Kidney epithelial cell (primary cell): Measurements from ENCODE around the gene GTF2A1. TPM values are rescaled to one million over a fixed set of nuclear protein-coding genes. Genes with fewer than 3 reads are reported as not detected.
"Not testable (repeated sequence)": the region's sequence is repeated elsewhere in the genome, so short reads cannot be mapped to it uniquely, and the experiment has no call there.

Source experiments
- DNase-seq: peaks from one replicate; pipeline ENCODE4 v3.0.0-alpha.2; 2010; ENCODE audit warnings: low read depth
- H3K27me3 ChIP-seq: 2 replicates; pipeline ENCODE4 v1.6.0; 2011; ENCODE audit warnings: low read length; ENCODE audit not compliant: control insufficient read depth, insufficient read depth
- H3K36me3 ChIP-seq: 2 replicates; pipeline ENCODE4 v1.5.1; 2011; ENCODE audit warnings: low read length; ENCODE audit not compliant: control insufficient read depth, insufficient read depth
- H3K4me3 ChIP-seq: 2 replicates; pipeline ENCODE4 v1.5.1; 2011; ENCODE audit warnings: low read depth, mild to moderate bottlenecking, control low read depth, low read length
- total RNA-seq: library from RNA; depleted of rRNA; stranded (reverse); fragments of >200 nt; gene quantifications from 2 replicates; pipeline ENCODE4 v1.2.3, GENCODE V29; 2015
- TF ChIP-seq, protein P1 (sequence below): IDR thresholded peaks from 2 replicates; pipeline ENCODE4 v1.5.1; 2011; ENCODE audit warnings: mild to moderate bottlenecking, moderate library complexity, low read length, control low read depth, inconsistent platforms; ENCODE audit not compliant: insufficient read depth, poor library complexity, severe bottlenecking

GTF2A1 gene
- total RNA-seq, 1 donor from 2014 or later: 31.9 TPM

DNA sequence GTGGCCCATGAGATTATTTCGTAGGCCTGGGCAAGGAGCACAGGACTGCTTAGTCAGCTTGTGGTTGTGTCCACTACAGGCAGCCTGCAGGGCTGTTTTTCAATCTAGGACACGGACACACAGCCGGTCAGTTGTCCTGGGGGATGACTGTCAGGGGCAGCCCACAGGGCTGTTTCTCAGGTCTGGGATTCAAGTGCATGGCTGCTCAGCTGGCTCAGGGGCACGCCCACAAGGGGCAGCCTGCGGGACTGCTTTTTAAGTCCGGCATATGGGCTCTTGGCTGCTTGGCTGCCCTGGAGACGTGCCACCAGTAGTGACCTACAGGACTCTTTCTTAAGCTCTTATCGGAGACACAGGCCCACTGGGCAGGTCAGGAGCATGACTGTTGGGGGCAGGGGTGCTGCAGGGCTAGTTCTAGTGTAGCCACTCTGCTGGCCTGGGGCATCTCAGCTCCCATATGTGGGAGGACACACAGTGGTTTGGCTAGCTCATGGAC is 26.6 kb upstream of the GTF2A1 start:
- no peaks in the 10 kb centered on the region for H3K36me3 ChIP-seq
- DNase-seq: no peak

DNA sequence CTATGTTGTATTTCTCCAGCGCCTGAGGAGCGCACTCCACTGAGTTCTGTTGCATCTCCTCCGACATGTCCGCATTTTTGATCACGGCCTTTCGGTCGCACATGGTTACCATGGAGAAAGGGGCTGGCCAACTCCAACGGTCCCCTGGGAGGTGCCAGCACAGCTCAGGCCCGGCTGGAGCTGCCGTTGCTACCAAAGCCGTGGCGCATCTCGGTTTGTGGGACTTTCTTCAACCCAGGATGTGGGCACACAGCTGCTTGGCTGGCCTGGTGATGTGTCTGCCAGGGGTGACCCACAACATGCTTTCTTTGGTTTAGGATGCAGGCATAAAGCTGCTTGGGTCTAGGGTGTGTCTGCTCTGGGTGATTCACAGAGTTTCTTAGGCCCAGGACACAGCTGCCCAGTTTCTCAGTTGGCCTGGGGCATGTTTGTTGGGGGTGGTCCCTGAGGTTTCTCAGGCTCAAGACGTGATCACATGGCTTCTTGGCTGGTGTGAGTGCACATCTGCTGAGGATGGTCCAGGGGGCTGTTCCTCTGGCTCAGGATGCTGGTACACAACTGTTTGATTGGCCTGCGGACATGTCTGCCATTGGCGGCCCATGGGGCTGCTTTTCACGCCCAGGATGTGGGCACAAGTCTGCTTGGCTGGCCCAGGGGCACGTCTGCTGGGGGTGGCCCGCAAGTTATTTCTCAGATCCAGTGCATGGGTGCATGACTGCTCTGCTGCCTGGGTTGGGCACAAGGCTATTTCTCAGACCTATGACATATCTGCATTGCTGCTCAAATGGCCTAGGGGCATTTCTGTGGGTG is 25.9 kb upstream of the GTF2A1 start:
- no peak for DNase-seq
- Histone ChIP-seq H3K27me3 (no peaks in the 10 kb centered on the region), H3K36me3 (no peaks in the 10 kb centered on the region), H3K4me3 (no peak overlapping the region)
- TF ChIP-seq, protein P1, sequence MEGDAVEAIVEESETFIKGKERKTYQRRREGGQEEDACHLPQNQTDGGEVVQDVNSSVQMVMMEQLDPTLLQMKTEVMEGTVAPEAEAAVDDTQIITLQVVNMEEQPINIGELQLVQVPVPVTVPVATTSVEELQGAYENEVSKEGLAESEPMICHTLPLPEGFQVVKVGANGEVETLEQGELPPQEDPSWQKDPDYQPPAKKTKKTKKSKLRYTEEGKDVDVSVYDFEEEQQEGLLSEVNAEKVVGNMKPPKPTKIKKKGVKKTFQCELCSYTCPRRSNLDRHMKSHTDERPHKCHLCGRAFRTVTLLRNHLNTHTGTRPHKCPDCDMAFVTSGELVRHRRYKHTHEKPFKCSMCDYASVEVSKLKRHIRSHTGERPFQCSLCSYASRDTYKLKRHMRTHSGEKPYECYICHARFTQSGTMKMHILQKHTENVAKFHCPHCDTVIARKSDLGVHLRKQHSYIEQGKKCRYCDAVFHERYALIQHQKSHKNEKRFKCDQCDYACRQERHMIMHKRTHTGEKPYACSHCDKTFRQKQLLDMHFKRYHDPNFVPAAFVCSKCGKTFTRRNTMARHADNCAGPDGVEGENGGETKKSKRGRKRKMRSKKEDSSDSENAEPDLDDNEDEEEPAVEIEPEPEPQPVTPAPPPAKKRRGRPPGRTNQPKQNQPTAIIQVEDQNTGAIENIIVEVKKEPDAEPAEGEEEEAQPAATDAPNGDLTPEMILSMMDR: no peak

More for the DNA sequence above, 26.6 kb upstream of the GTF2A1 start:
- TF ChIP-seq, protein P1: no peak
- H3K4me3 ChIP-seq: no peak overlapping the region
- no peaks in the 10 kb centered on the region for H3K27me3 ChIP-seq

DNA sequence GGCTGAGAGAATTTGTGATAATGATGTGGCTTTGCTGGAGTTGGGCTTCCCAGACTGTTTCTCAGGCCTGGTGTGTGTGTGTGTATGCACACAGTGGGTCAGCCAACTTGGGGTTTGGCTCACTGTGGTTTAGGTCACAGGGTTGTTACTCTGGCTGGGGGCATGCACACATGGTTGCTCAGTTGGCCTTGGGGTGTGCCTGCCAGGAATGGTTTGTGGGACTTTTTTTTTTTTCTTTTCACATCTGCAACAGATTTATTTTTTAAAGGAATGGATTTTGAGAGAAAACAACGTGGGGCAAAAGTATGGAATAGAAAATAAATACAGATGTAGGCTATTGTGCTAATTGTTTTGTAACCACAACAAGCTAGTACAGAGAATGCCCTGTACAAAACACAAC is 25.0 kb upstream of the GTF2A1 start:
- Histone ChIP-seq H3K4me3 (no peak overlapping the region), H3K27me3 (no peaks in the 10 kb centered on the region), H3K36me3 (no peaks in the 10 kb centered on the region)
- TF ChIP-seq, protein P1: no peak
- no peak for DNase-seq

DNA sequence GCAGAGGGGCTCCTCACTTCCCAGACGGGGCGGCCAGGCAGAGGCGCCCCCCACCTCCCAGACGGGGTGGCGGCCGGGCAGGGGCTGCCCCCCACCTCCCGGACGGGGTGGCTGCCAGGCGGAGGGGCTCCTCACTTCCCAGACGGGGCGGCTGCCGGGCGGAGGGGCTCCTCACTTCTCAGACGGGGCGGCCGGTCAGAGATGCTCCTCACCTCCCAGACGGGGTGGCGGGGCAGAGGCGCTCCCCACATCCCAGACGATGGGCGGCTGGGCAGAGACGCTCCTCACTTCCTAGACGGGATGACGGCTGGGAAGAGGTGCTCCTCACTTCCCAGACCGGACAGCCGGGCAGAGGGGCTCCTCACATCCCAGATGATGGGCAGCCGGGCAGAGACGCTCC is 23.7 kb upstream of the GTF2A1 start:
- DNase-seq, H3K36me3 ChIP-seq, H3K27me3 ChIP-seq, H3K4me3 ChIP-seq: not testable (repeated sequence)

DNA sequence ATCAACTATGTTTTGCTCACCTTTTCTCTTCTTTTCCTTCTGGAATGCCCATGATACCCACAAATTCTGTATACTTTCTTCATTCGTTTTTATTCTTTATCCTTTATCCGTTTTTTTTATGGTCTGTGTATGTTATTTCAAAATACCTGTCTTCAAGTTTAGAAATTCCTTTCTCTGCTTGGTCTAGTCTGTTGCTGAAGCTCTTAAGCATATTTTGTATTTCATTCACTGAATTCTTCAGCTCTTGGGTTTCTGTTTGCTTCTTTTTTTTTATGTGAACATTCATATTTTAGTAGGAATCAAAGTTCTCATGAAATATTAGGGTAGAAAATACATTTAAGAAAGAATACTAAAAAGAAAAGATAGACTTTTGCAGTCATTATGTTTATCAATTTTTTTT is 22.7 kb upstream of the GTF2A1 start:
- Histone ChIP-seq H3K27me3 (no peaks in the 10 kb centered on the region), H3K4me3 (no peak overlapping the region), H3K36me3 (no peaks in the 10 kb centered on the region)
- no peak for DNase-seq
- TF ChIP-seq, protein P1: no peak

DNA sequence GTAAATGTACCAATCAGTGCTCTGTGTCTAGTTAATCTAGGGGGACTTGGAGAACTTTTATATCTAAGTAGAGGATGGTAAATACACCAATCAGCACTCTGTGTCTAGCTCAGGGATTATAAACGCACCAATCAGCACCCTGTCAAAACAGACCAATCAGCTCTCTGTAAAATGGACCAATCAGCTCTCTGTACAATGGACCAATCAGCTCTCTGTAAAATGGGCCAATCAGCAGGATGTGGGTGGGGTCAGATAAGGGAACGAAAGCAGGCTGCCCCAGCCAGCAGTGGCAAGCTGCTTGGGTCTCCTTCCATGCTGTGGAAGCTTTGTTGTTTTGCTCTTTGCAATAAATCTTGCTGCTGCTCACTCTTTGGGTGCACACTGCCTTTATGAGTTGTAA is 16.1 kb upstream of the GTF2A1 start:
- not testable (repeated sequence) for H3K4me3 ChIP-seq, H3K27me3 ChIP-seq, DNase-seq, H3K36me3 ChIP-seq

DNA sequence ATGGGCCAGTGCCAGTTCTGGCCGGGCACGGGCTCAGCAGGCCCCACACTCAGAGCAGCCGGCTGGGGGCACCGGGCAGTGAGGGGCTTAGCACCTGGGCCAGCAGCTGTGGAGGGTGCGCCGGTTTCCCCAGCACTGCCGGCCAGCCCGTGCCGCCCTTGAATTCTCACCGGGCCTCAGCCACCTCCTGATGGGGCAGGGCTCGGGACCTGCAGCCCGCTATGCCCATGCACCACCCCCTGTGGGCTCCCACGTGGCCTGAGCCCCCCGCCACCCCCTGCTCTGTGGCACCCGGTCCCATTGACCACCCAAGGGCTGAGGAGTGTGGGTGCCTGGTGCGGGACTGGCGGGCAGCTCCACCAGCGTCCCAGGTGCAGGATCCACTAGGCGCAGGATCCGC is 15.4 kb upstream of the GTF2A1 start:
- Histone ChIP-seq H3K27me3 (no peaks in the 10 kb centered on the region), H3K36me3 (no peaks in the 10 kb centered on the region), H3K4me3 (no peak overlapping the region)
- TF ChIP-seq, protein P1: no peak
- DNase-seq: no peak
